Liver (tissue), 9 donors: ENCODE data around the gene CST9. TPM values are rescaled to one million over a fixed set of nuclear protein-coding genes. Genes with fewer than 3 reads are reported as not detected.

Source experiments
- DNase-seq: peaks from one replicate; pipeline ENCODE4 v3.0.0-alpha.2; 2017; ENCODE audit warnings: low spot score
- H3K27ac ChIP-seq, 2 donors: one replicate each; pipeline ENCODE4 v1.7.0; 2013; ENCODE audit warnings: inconsistent platforms in 2 of 2, low read length in 2 of 2, control low read depth in 1 of 2, low read depth in 1 of 2, mild to moderate bottlenecking in 1 of 2
- H3K27me3 ChIP-seq, 4 donors: one replicate each; pipeline versions ENCODE4 v1.6.1 to v1.7.0; 2013; ENCODE audit warnings: low read length in 3 of 4, inconsistent platforms in 1 of 4, mild to moderate bottlenecking in 1 of 4, moderate library complexity in 1 of 4; ENCODE audit not compliant: control insufficient read depth in 4 of 4, insufficient read depth in 4 of 4
- H3K36me3 ChIP-seq, 4 donors: one replicate each; pipeline versions ENCODE4 v1.6.1 to v1.7.0; 2013; ENCODE audit warnings: low read length in 3 of 4, mild to moderate bottlenecking in 3 of 4, low read depth in 1 of 4, moderate library complexity in 1 of 4; ENCODE audit not compliant: control insufficient read depth in 4 of 4, insufficient read depth in 3 of 4
- H3K4me1 ChIP-seq, 4 donors: one replicate each; pipeline versions ENCODE4 v1.6.1 to v1.7.0; 2013; ENCODE audit warnings: low read length in 3 of 4, mild to moderate bottlenecking in 3 of 4, moderate library complexity in 1 of 4; ENCODE audit not compliant: control insufficient read depth in 4 of 4, insufficient read depth in 4 of 4
- H3K4me3 ChIP-seq, 3 donors: one replicate each; pipeline versions ENCODE4 v1.6.1 to v1.7.0; 2013; ENCODE audit warnings: low read length in 3 of 3, control low read depth in 1 of 3, low read depth in 1 of 3, mild to moderate bottlenecking in 1 of 3
- H3K9ac ChIP-seq, 2 donors: one replicate each; pipeline ENCODE4 v1.7.0; 2013; ENCODE audit warnings: low read length in 2 of 2, mild to moderate bottlenecking in 2 of 2, moderate library complexity in 2 of 2, control low read depth in 1 of 2, low read depth in 1 of 2
- H3K9me3 ChIP-seq, 4 donors: one replicate each; pipeline versions ENCODE4 v1.6.1 to v1.7.0; 2013; ENCODE audit warnings: low read length in 3 of 4; ENCODE audit not compliant: control insufficient read depth in 4 of 4
- FOXA1 ChIP-seq: IDR thresholded peaks from 2 replicates; pipeline ENCODE4 v1.6.1; 2016; ENCODE audit warnings: antibody characterized with exemption
- GABPA ChIP-seq, 2 donors: IDR thresholded peaks in 1 of 2; conservative IDR thresholded peaks in 1 of 2; 2 replicates each; pipeline ENCODE4 v1.6.1; 2016; ENCODE audit warnings: antibody characterized with exemption in 2 of 2, mild to moderate bottlenecking in 1 of 2, moderate library complexity in 1 of 2
- HNF4A ChIP-seq, 2 donors: conservative IDR thresholded peaks; 2 replicates each; pipeline ENCODE4 v1.6.1; 2016; ENCODE audit warnings: antibody characterized with exemption in 2 of 2, mild to moderate bottlenecking in 2 of 2
- SP1 ChIP-seq: IDR thresholded peaks from 2 replicates; pipeline ENCODE4 v1.6.1; 2018; ENCODE audit warnings: antibody characterized with exemption, mild to moderate bottlenecking
- TAF1 ChIP-seq: conservative IDR thresholded peaks from 2 replicates; pipeline ENCODE4 v1.6.1; 2016; ENCODE audit warnings: antibody characterized with exemption, mild to moderate bottlenecking
- WGBS: extraction: QIAGEN DNeasy Blood & Tissue Kit; methylation state at CpG from one replicate; pipeline ENCODE4 v1.1.7; 2013; 5-methylcytosine and 5-hydroxymethylcytosine counted together
- polyA plus RNA-seq, 2 donors: library from polyadenylated mRNA; stranded (reverse) in 1 of 2; unstranded in 1 of 2; fragments of 200-250 nt in 1 of 2; fragments of >200 nt in 1 of 2; fragmentation: Nextera tagmentation in 1 of 2; extraction: Ambion mirVana in 1 of 2; gene quantifications; one replicate each; pipeline versions ENCODE4 v1.2.1 to v1.2.3, GENCODE V29; 2013 to 2015
- total RNA-seq, 2 donors: library from RNA; depleted of rRNA; stranded (reverse); fragments of >200 nt; gene quantifications; one replicate each; pipeline ENCODE4 v1.2.3, GENCODE V29; 2014
- TF ChIP-seq, protein P1 (sequence below): IDR thresholded peaks from 2 replicates; pipeline ENCODE4 v1.6.1; 2016; ENCODE audit warnings: antibody characterized with exemption, mild to moderate bottlenecking
- TF ChIP-seq, protein P2 (sequence below): fragments of 150-350 bp; IDR thresholded peaks from 2 replicates; pipeline ENCODE4 v1.5.1; 2017; ENCODE audit warnings: improper control_type of control experiment, low read depth, low read length; ENCODE audit not compliant: missing input control
- TF ChIP-seq, protein P3 (sequence below): IDR thresholded peaks from 2 replicates; pipeline ENCODE4 v1.6.1; 2016; ENCODE audit warnings: antibody characterized with exemption
- TF ChIP-seq, protein P4 (sequence below): IDR thresholded peaks from 2 replicates; pipeline ENCODE4 v1.6.1; 2016; ENCODE audit warnings: antibody characterized with exemption
- donor health status: healthy.
- donor health status: healthy.
- donor health status: healthy.
- donor health status: healthy.
- donor health status: healthy.

CST9 gene
- total and polyA plus RNA-seq, 4 donors = not detected

DNA sequence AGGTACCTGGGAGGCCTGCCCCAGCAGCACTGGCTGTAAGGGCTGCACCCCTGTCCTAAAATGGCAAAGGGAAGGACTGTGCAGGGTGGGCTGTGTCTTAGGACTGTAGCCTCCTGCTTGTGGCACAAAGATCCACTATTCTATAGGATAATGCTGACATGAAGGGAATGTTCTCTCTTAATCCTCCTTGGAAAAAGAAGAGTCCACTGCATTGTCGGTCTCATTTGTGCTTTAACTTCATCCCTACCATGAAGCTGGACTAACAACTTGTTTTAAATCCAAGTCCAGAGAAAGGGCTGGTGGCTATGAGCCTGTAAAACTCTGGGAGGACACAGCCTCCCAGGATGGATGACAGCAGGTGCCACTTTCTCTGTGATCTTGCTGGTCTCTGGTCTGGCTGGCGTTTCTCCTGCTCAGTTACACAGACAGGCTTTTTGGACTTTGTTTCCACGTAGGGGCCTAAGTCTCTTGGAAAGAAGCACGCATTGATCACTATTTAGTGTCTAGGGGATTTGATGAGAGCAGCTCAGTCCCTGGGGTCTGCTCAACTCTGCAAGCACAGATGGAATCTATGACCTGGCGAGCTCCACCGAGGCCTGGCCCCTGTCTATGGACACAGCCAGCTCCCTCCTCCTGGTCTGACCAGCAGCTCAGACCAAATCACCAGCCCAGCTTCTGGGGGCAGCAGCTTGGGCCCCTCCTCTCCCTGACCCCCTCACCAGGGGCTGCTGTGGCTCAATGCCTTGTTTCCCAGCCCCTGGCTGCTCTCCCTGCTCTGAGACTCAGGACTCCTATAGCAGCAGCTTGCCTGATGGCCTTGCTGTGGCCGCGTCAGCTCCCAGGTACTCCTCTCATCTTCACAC lies 27.2 kb upstream of the CST9 start:
- H3K9me3 ChIP-seq = no peaks in the 10 kb centered on the region
- no peak overlapping the region for H3K9ac ChIP-seq
- H3K36me3 ChIP-seq = peaks cover 6 to 20% (median 10%) of the 10 kb centered on the region in 4 donors
- H3K4me3 ChIP-seq = no peak overlapping the region
- no peaks in the 10 kb centered on the region for H3K27me3 ChIP-seq
- H3K4me1 ChIP-seq = peaks cover 14 to 28% (median 21%) of the 10 kb centered on the region in 4 donors
- 73% methylated on average over 8 of the region's 8 CpGs for WGBS
- no peak for DNase-seq
- H3K27ac ChIP-seq = no peak overlapping the region
- TF ChIP-seq, protein P1, sequence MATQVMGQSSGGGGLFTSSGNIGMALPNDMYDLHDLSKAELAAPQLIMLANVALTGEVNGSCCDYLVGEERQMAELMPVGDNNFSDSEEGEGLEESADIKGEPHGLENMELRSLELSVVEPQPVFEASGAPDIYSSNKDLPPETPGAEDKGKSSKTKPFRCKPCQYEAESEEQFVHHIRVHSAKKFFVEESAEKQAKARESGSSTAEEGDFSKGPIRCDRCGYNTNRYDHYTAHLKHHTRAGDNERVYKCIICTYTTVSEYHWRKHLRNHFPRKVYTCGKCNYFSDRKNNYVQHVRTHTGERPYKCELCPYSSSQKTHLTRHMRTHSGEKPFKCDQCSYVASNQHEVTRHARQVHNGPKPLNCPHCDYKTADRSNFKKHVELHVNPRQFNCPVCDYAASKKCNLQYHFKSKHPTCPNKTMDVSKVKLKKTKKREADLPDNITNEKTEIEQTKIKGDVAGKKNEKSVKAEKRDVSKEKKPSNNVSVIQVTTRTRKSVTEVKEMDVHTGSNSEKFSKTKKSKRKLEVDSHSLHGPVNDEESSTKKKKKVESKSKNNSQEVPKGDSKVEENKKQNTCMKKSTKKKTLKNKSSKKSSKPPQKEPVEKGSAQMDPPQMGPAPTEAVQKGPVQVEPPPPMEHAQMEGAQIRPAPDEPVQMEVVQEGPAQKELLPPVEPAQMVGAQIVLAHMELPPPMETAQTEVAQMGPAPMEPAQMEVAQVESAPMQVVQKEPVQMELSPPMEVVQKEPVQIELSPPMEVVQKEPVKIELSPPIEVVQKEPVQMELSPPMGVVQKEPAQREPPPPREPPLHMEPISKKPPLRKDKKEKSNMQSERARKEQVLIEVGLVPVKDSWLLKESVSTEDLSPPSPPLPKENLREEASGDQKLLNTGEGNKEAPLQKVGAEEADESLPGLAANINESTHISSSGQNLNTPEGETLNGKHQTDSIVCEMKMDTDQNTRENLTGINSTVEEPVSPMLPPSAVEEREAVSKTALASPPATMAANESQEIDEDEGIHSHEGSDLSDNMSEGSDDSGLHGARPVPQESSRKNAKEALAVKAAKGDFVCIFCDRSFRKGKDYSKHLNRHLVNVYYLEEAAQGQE = no peak
- TF ChIP-seq FOXA1 (no peak), GABPA (IDR thresholded peaks at IDR 0.05 in 1 of 2, conservative IDR thresholded peaks at IDR 0.05 in 1 of 2) (no peak), SP1 (no peak), TAF1 (no peak)
- TF ChIP-seq, protein P2, sequence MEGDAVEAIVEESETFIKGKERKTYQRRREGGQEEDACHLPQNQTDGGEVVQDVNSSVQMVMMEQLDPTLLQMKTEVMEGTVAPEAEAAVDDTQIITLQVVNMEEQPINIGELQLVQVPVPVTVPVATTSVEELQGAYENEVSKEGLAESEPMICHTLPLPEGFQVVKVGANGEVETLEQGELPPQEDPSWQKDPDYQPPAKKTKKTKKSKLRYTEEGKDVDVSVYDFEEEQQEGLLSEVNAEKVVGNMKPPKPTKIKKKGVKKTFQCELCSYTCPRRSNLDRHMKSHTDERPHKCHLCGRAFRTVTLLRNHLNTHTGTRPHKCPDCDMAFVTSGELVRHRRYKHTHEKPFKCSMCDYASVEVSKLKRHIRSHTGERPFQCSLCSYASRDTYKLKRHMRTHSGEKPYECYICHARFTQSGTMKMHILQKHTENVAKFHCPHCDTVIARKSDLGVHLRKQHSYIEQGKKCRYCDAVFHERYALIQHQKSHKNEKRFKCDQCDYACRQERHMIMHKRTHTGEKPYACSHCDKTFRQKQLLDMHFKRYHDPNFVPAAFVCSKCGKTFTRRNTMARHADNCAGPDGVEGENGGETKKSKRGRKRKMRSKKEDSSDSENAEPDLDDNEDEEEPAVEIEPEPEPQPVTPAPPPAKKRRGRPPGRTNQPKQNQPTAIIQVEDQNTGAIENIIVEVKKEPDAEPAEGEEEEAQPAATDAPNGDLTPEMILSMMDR = no peak
- TF ChIP-seq, protein P3, sequence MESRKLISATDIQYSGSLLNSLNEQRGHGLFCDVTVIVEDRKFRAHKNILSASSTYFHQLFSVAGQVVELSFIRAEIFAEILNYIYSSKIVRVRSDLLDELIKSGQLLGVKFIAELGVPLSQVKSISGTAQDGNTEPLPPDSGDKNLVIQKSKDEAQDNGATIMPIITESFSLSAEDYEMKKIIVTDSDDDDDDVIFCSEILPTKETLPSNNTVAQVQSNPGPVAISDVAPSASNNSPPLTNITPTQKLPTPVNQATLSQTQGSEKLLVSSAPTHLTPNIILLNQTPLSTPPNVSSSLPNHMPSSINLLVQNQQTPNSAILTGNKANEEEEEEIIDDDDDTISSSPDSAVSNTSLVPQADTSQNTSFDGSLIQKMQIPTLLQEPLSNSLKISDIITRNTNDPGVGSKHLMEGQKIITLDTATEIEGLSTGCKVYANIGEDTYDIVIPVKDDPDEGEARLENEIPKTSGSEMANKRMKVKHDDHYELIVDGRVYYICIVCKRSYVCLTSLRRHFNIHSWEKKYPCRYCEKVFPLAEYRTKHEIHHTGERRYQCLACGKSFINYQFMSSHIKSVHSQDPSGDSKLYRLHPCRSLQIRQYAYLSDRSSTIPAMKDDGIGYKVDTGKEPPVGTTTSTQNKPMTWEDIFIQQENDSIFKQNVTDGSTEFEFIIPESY = no peak
- TF ChIP-seq, protein P4, sequence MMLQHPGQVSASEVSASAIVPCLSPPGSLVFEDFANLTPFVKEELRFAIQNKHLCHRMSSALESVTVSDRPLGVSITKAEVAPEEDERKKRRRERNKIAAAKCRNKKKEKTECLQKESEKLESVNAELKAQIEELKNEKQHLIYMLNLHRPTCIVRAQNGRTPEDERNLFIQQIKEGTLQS = no peak

DNA sequence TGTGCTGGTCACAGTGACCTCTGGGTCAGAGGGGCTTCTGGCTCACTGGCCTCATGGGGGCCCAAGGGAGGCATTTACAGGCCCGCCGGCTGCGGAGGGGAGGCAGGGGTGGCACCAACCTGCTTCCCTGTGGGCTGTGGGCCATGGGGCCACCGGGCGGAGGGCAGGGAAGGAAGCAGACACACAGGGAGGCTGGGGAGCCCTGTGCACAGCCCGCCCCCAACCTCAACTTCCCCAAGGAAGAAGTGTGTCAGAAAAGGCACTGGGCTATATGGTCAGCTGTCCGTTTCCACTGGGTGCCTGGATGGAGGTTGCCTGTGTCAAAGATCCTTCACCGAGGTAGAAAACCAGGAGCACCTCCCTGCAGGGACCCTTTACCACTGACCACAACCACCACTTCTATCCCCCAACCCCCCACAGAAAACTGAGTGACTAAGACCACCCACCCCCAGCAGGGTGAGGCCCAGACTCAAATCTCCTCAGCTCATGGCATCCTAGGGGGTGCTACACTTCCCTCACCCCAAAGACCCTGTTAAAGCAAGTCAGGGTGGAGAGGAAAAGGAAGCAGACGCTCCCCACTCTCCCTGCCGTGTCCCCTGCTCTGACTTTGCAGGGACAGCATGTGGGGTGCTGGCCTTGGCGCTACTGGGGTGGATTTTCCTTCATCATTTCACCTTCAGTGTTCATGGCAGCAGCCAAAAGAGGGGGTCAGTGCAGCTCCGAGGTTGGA lies 26.4 kb upstream of the CST9 start:
- Histone ChIP-seq H3K9ac (no peak overlapping the region), H3K4me3 (no peak overlapping the region), H3K27me3 (no peaks in the 10 kb centered on the region), H3K36me3 (peaks cover 6 to 20% (median 10%) of the 10 kb centered on the region in 4 donors), H3K27ac (no peak overlapping the region), H3K4me1 (peaks cover 14 to 28% (median 21%) of the 10 kb centered on the region in 4 donors), H3K9me3 (no peaks in the 10 kb centered on the region)
- TF ChIP-seq SP1 (no peak), HNF4A (conservative IDR thresholded peaks at IDR 0.05) (no peak)
- 88% methylated on average over 12 of the region's 12 CpGs for WGBS
- DNase-seq = no peak
